Adrenal gland (tissue), 5 donors: ENCODE measurements around the gene ALPP.

ENCODE experiments used
- POLR2A ChIP-seq, 2 donors: fragments of 450-650 bp; IDR thresholded peaks; one replicate each; pipeline ENCODE4 v1.6.1; 2017; ENCODE audit warnings: antibody characterized with exemption in 2 of 2, mild to moderate bottlenecking in 2 of 2, moderate library complexity in 1 of 2
- TF ChIP-seq, protein P1 (sequence below), 6 experiments: fragments of 450-650 bp in 4 of 6; fragments of 200-600 bp in 2 of 6; sonication (generic) in 1 of 6; IDR thresholded peaks; 1 replicate in 5 of 6; 2 replicates in 1 of 6; pipeline versions ENCODE4 v1.5.1 to v1.8.0; 2016 to 2021; ENCODE audit warnings: antibody characterized with exemption in 6 of 6, mild to moderate bottlenecking in 2 of 6, moderate library complexity in 1 of 6
- donor health status: DM: no; HTN: no; CAD: no.

DNA sequence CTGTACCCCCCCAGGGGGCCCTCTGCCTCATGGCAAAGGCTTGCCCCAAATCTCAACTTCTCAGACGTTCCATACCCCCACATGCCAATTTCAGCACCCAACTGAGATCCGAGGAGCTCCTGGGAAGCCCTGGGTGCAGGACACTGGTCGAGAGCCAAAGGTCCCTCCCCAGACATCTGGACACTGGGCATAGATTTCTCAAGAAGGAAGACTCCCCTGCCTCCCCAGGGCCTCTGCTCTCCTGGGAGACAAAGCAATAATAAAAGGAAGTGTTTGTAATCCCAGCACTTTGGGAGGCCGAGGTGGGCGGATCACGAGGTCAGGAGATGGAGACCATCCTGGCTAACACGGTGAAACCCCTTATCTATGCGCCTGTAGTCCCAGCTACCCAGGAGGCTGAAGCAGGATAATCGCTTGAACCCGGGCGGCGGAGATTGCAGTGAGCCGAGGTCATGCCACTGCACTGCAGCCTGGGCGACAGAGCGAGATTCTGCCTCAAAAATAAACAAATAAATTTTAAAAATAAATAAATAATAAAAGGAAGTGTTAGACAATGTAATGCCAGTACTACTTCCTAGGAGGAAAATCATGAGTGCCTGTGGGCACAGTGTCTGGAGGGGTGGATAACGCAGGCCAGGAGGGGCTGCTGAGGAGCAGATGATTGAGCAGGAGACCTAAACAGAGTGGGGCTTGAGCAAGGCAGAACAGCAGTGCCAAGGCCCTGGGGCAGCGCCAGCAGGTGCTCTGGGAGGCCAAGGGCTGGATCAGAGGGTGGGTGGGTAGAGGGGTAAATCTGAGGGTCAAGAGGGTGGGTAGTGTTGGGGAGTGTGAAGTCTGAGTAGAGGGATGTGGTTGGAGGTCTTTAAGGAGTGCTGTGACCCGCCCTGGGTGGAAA lies 4.0 kb downstream of the ALPP start:
- TF ChIP-seq, protein P1, sequence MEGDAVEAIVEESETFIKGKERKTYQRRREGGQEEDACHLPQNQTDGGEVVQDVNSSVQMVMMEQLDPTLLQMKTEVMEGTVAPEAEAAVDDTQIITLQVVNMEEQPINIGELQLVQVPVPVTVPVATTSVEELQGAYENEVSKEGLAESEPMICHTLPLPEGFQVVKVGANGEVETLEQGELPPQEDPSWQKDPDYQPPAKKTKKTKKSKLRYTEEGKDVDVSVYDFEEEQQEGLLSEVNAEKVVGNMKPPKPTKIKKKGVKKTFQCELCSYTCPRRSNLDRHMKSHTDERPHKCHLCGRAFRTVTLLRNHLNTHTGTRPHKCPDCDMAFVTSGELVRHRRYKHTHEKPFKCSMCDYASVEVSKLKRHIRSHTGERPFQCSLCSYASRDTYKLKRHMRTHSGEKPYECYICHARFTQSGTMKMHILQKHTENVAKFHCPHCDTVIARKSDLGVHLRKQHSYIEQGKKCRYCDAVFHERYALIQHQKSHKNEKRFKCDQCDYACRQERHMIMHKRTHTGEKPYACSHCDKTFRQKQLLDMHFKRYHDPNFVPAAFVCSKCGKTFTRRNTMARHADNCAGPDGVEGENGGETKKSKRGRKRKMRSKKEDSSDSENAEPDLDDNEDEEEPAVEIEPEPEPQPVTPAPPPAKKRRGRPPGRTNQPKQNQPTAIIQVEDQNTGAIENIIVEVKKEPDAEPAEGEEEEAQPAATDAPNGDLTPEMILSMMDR (IDR thresholded peaks at IDR 0.05), result no peak
- TF ChIP-seq POLR2A (IDR thresholded peaks at IDR 0.05), result no peak
